ENCODE data around the gene LRCH1. TPM values are rescaled to one million over a fixed set of nuclear protein-coding genes. Genes with fewer than 3 reads are reported as not detected.

LRCH1 gene
- total RNA-seq, 4 donors from 2014 or later: 42.7 to 66.0 (median 53.1) TPM

- H3K27me3 ChIP-seq: no peaks in the 10 kb centered on the region
- WGBS: 54% methylated on average over 3 of the region's 3 CpGs
- intact Hi-C loops (cut with DNase I): no loop called here
- no peaks in the 10 kb centered on the region for H3K36me3 ChIP-seq
- no peak overlapping the region for H3K4me3 ChIP-seq
- no peak for DNase-seq (ENCODE audit: extremely low spot score)
- H3K27ac ChIP-seq (replicated peaks in 1 of 4): peak overlapping the region in 2 of 4 donors; percentile 5 to 24
- H3K4me1 ChIP-seq: peaks cover 65 to 93% (median 85%) of the 10 kb centered on the region in 4 donors
- TF ChIP-seq, protein P1, sequence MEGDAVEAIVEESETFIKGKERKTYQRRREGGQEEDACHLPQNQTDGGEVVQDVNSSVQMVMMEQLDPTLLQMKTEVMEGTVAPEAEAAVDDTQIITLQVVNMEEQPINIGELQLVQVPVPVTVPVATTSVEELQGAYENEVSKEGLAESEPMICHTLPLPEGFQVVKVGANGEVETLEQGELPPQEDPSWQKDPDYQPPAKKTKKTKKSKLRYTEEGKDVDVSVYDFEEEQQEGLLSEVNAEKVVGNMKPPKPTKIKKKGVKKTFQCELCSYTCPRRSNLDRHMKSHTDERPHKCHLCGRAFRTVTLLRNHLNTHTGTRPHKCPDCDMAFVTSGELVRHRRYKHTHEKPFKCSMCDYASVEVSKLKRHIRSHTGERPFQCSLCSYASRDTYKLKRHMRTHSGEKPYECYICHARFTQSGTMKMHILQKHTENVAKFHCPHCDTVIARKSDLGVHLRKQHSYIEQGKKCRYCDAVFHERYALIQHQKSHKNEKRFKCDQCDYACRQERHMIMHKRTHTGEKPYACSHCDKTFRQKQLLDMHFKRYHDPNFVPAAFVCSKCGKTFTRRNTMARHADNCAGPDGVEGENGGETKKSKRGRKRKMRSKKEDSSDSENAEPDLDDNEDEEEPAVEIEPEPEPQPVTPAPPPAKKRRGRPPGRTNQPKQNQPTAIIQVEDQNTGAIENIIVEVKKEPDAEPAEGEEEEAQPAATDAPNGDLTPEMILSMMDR (IDR thresholded peaks at IDR 0.05): no peak
- no peak for TF ChIP-seq POLR2AphosphoS5 (IDR thresholded peaks at IDR 0.05)
- no peak for TF ChIP-seq POLR2A (IDR thresholded peaks at IDR 0.05; ENCODE audit: low read depth)
- no peak for TF ChIP-seq EP300 (IDR thresholded peaks at IDR 0.05)
- H3K9me3 ChIP-seq: no peaks in the 10 kb centered on the region
These were observed 110.5 kb downstream of the LRCH1 start for GRCh38 chr13:46663206-46664037.

DNA sequence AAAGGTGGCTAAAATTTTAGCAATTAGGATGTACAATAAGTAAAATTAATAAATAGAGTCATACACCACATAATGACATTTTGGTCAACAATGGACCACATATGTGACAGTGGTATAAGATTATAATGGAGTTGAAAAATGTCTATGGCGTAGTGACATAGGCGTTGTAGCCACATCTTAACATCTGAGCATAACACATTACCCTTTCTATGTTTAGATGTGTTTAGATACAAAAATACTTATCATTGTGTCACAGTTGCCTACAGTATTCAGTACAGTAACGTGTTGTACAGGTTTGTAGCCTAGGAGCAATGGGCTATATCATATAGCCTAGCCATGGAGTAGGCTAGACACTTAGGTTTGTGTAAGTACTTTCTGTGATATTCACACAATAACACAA lies 111.2 kb downstream of the LRCH1 start:
- TF ChIP-seq EP300 (IDR thresholded peaks at IDR 0.05): no peak
- TF ChIP-seq POLR2A (IDR thresholded peaks at IDR 0.05; ENCODE audit: low read depth): no peak
- TF ChIP-seq, protein P1 (IDR thresholded peaks at IDR 0.05): no peak
- TF ChIP-seq POLR2AphosphoS5 (IDR thresholded peaks at IDR 0.05): no peak
- DNase-seq (ENCODE audit: extremely low spot score): no peak
- H3K9me3 ChIP-seq: no peaks in the 10 kb centered on the region
- H3K36me3 ChIP-seq: no peaks in the 10 kb centered on the region
- no peak overlapping the region for H3K27ac ChIP-seq (replicated peaks in 1 of 4)
- H3K4me3 ChIP-seq: no peak overlapping the region
- intact Hi-C loops (cut with DNase I): no loop called here
- H3K4me1 ChIP-seq: peaks cover 66 to 96% (median 90%) of the 10 kb centered on the region in 4 donors
- WGBS: 93% methylated on average over 3 of the region's 3 CpGs
- no peaks in the 10 kb centered on the region for H3K27me3 ChIP-seq

GRCh38 chr13:46665248-46665632 lies 112.3 kb downstream of the LRCH1 start:
- intact Hi-C loops (cut with DNase I): no loop called here
- no peaks in the 10 kb centered on the region for H3K27me3 ChIP-seq
- no peak overlapping the region for H3K4me3 ChIP-seq
- H3K27ac ChIP-seq (replicated peaks in 1 of 4): peak overlapping the region; percentile 46 to 59 (median 50)
- peaks cover 0 to 4% (median under 1%) of the 10 kb centered on the region in 4 donors for H3K36me3 ChIP-seq
- H3K9me3 ChIP-seq: no peaks in the 10 kb centered on the region
- TF ChIP-seq EP300 (IDR thresholded peaks at IDR 0.05): no peak
- TF ChIP-seq POLR2A (IDR thresholded peaks at IDR 0.05; ENCODE audit: low read depth): no peak
- TF ChIP-seq POLR2AphosphoS5 (IDR thresholded peaks at IDR 0.05): no peak
- TF ChIP-seq, protein P1 (IDR thresholded peaks at IDR 0.05): no peak
- peaks cover 66 to 86% (median 81%) of the 10 kb centered on the region in 4 donors for H3K4me1 ChIP-seq
- no peak for DNase-seq (ENCODE audit: extremely low spot score)

DNA sequence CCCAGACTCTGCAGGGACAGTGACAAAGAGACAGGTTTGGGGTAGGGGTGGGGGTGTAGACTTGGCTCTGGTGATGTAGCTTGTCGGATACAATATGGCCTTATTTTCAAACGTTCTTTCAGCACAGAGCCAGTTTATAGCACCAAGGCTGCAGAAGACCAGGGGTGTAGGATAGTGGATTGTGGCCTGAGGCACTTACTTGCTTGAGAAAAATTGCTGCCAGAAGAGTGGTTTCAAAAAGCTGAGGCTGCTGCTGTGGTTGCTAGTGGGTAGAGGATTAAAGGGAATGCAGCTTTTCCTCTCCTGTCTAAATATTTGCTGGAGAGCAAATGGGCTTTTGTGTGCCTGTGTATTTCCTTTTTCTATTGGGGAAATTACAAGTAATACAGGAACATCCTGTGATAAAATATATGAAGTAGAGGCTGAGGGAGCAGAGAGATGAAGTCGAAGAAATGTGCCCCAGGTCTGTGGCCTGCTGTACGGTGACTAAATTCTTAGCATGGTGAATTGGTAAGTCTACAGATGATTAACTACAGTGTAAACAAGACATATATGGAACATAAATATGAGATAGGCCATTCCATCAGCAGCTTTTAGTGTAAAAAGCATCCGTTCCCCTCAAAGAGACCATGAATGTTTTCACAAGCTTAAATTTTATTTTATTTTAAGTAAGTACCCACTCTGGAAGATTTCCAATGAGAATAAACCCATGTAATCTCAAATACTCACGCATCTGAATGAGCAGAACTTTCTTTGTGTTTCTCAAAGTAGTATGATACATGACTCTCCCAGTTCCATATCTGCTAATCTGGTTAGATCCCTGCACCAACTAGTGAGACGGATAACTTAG lies 112.9 kb downstream of the LRCH1 start:
- peaks cover 64 to 79% (median 77%) of the 10 kb centered on the region in 4 donors for H3K4me1 ChIP-seq
- H3K36me3 ChIP-seq: peaks cover 0 to 6% (median 1%) of the 10 kb centered on the region in 4 donors
- intact Hi-C loops (cut with DNase I): no loop called here
- H3K27ac ChIP-seq (replicated peaks in 1 of 4): peak overlapping the region; percentile 46 to 59 (median 50)
- H3K4me3 ChIP-seq: no peak overlapping the region
- H3K27me3 ChIP-seq: no peaks in the 10 kb centered on the region
- no peaks in the 10 kb centered on the region for H3K9me3 ChIP-seq
- 48% methylated on average over 7 of the region's 7 CpGs for WGBS
- TF ChIP-seq POLR2AphosphoS5 (IDR thresholded peaks at IDR 0.05) (no peak), EP300 (IDR thresholded peaks at IDR 0.05) (no peak), POLR2A (IDR thresholded peaks at IDR 0.05; ENCODE audit: low read depth) (no peak)
- TF ChIP-seq, protein P1 (IDR thresholded peaks at IDR 0.05): no peak
- no peak for DNase-seq (ENCODE audit: extremely low spot score)

Measured in esophagus muscularis mucosa (tissue), 4 donors.